Measurements from ENCODE around the gene COG5.

COG5 gene

GRCh38 chr7:107505362-107505761 lies 58.4 kb downstream of the COG5 start:
- DNase-seq: no peak

GRCh38 chr7:107503687-107504086 lies 60.0 kb downstream of the COG5 start:
- no peak for DNase-seq

GRCh38 chr7:107502797-107503196 lies 60.9 kb downstream of the COG5 start:
- DNase-seq: no peak

GRCh38 chr7:107502154-107502553 lies 61.6 kb downstream of the COG5 start:
- no peak for DNase-seq

- DNase-seq: no peak
Measured at GRCh38 chr7:107501593-107501992, 62.1 kb downstream of the COG5 start.

- no peak for DNase-seq
Measured at GRCh38 chr7:107499731-107500130, 64.0 kb downstream of the COG5 start.

GRCh38 chr7:107495516-107495915 lies 68.2 kb downstream of the COG5 start:
- DNase-seq: no peak

- no peak for DNase-seq
Measured at GRCh38 chr7:107494884-107495283, 68.8 kb downstream of the COG5 start.

- DNase-seq: no peak
Measured at GRCh38 chr7:107494315-107494751, 69.4 kb downstream of the COG5 start.

GRCh38 chr7:107492875-107493274 lies 70.8 kb downstream of the COG5 start:
- no peak for DNase-seq

- DNase-seq: no peak
Measured at GRCh38 chr7:107486041-107486440, 77.7 kb downstream of the COG5 start.

- no peak for DNase-seq
Measured at GRCh38 chr7:107482571-107482970, 81.1 kb downstream of the COG5 start.

GRCh38 chr7:107480932-107481331 lies 82.8 kb downstream of the COG5 start:
- no peak for DNase-seq

- DNase-seq: no peak
Measured at GRCh38 chr7:107479303-107479702, 84.4 kb downstream of the COG5 start.

- no peak for DNase-seq
Measured at GRCh38 chr7:107474104-107474521, 89.6 kb downstream of the COG5 start.

GRCh38 chr7:107472116-107472515 lies 91.6 kb downstream of the COG5 start:
- no peak for DNase-seq

- DNase-seq: no peak
Measured at GRCh38 chr7:107471292-107472070, 92.2 kb downstream of the COG5 start.

GRCh38 chr7:107469929-107470328 lies 93.8 kb downstream of the COG5 start, which contains the start of gene GPR22:
TSS of gene GPR22 (plus strand) at chr7:107470057. CDS start at chr7:107474061, 4,004 bp downstream.
- DNase-seq: no peak

- no peak for DNase-seq
Measured at GRCh38 chr7:107468824-107469223, 94.9 kb downstream of the COG5 start.

GRCh38 chr7:107467972-107468371 lies 95.7 kb downstream of the COG5 start:
- no peak for DNase-seq

- no peak for DNase-seq
Measured at GRCh38 chr7:107464666-107465226, 99.0 kb downstream of the COG5 start.

- DNase-seq: peak; percentile 58
Measured at GRCh38 chr7:107463139-107464078, 100.3 kb downstream of the COG5 start.

- DNase-seq: no peak
Measured at GRCh38 chr7:107461938-107462533, 101.7 kb downstream of the COG5 start.

Data from activated CD8-positive, alpha-beta memory T cell treated with anti-CD3 and anti-CD28 coated beads for 24 hours (primary cell).